Measurements from ENCODE around the gene ASCL2. TPM values are rescaled to one million over a fixed set of nuclear protein-coding genes. Genes with fewer than 3 reads are reported as not detected.
"Not testable (repeated sequence)": the region's sequence is repeated elsewhere in the genome, so short reads cannot be mapped to it uniquely, and the experiment has no call there.

ASCL2 gene
- total RNA-seq, 1 experiment from 2014 or later = not detected

- H3K36me3 Mint-ChIP-seq (ENCODE audit: insufficient read depth, unreplicated experiment) = peaks cover 5% of the 10 kb centered on the region
- ChIA-PET POLR2A (no interaction called here), CTCF (interaction anchor here (0.7 kb wide), 1 partner anchor 422 kb away, joined by 4 read pairs; no protein-coding TSS in a partner anchor)
- no peak overlapping the region for H3K27ac Mint-ChIP-seq (ENCODE audit: low read depth, unreplicated experiment)
- no TSS peak for BruUV-seq (replicated peaks)
- no peak overlapping the region for H3K4me3 Mint-ChIP-seq (ENCODE audit: unreplicated experiment)
- DNase-seq (ENCODE audit: unreplicated experiment) = no peak
- H3K4me1 Mint-ChIP-seq (ENCODE audit: insufficient read depth, unreplicated experiment) = no peaks in the 10 kb centered on the region
- peaks cover 41% of the 10 kb centered on the region for H3K27me3 Mint-ChIP-seq (ENCODE audit: insufficient read depth, unreplicated experiment)
- intact Hi-C loops (cut with micrococcal nuclease) = no loop called here
- peaks cover 14% of the 10 kb centered on the region for H3K9me3 Mint-ChIP-seq (ENCODE audit: unreplicated experiment)
- no peak for TF ChIP-seq CTCF (IDR thresholded peaks at IDR 0.05; ENCODE audit: unreplicated experiment)
These were observed 32.7 kb downstream of the ASCL2 start for GRCh38 chr11:2237457-2238238.

GRCh38 chr11:2236381-2237134 is 33.8 kb downstream of the ASCL2 start:
- POLR2A ChIA-PET; DNase-seq (ENCODE audit: unreplicated experiment); CTCF ChIA-PET; intact Hi-C loops (cut with micrococcal nuclease); H3K4me1 Mint-ChIP-seq (ENCODE audit: insufficient read depth, unreplicated experiment); BruUV-seq (replicated peaks); H3K36me3 Mint-ChIP-seq (ENCODE audit: insufficient read depth, unreplicated experiment); H3K27ac Mint-ChIP-seq (ENCODE audit: low read depth, unreplicated experiment); H3K4me3 Mint-ChIP-seq (ENCODE audit: unreplicated experiment): not testable (repeated sequence)
- peaks cover 47% of the 10 kb centered on the region for H3K27me3 Mint-ChIP-seq (ENCODE audit: insufficient read depth, unreplicated experiment)
- peaks cover 14% of the 10 kb centered on the region for H3K9me3 Mint-ChIP-seq (ENCODE audit: unreplicated experiment)

- ChIA-PET POLR2A (no interaction called here), CTCF (no interaction called here)
- Mint-ChIP-seq H3K4me1 (ENCODE audit: insufficient read depth, unreplicated experiment) (no peaks in the 10 kb centered on the region), H3K36me3 (ENCODE audit: insufficient read depth, unreplicated experiment) (peaks cover 5% of the 10 kb centered on the region), H3K4me3 (ENCODE audit: unreplicated experiment) (no peak overlapping the region), H3K27me3 (ENCODE audit: insufficient read depth, unreplicated experiment) (peaks cover 55% of the 10 kb centered on the region), H3K27ac (ENCODE audit: low read depth, unreplicated experiment) (no peak overlapping the region), H3K9me3 (ENCODE audit: unreplicated experiment) (peaks cover 11% of the 10 kb centered on the region)
- no peak for DNase-seq (ENCODE audit: unreplicated experiment)
- intact Hi-C loops (cut with micrococcal nuclease) = no loop called here
- BruUV-seq (replicated peaks) = no TSS peak
- no peak for TF ChIP-seq CTCF (IDR thresholded peaks at IDR 0.05; ENCODE audit: unreplicated experiment)
These were observed 34.6 kb downstream of the ASCL2 start for GRCh38 chr11:2235588-2236326.

GRCh38 chr11:2234963-2235362 is 35.4 kb downstream of the ASCL2 start:
- peaks cover 5% of the 10 kb centered on the region for H3K36me3 Mint-ChIP-seq (ENCODE audit: insufficient read depth, unreplicated experiment)
- no peaks in the 10 kb centered on the region for H3K4me1 Mint-ChIP-seq (ENCODE audit: insufficient read depth, unreplicated experiment)
- H3K4me3 Mint-ChIP-seq (ENCODE audit: unreplicated experiment) = no peak overlapping the region
- intact Hi-C loops (cut with micrococcal nuclease) = no loop called here
- DNase-seq (ENCODE audit: unreplicated experiment) = no peak
- no TSS peak for BruUV-seq (replicated peaks)
- no peak overlapping the region for H3K27ac Mint-ChIP-seq (ENCODE audit: low read depth, unreplicated experiment)
- peaks cover 57% of the 10 kb centered on the region for H3K27me3 Mint-ChIP-seq (ENCODE audit: insufficient read depth, unreplicated experiment)
- ChIA-PET POLR2A (interaction anchor here (0.6 kb wide), 1 partner anchor 1001 kb away, joined by 3 read pairs; no protein-coding TSS in a partner anchor), CTCF (no interaction called here)
- no peak for TF ChIP-seq CTCF (IDR thresholded peaks at IDR 0.05; ENCODE audit: unreplicated experiment)
- H3K9me3 Mint-ChIP-seq (ENCODE audit: unreplicated experiment) = peaks cover 11% of the 10 kb centered on the region

All from MCF 10A (cell line).